Endothelial cell (in vitro differentiated cells): ENCODE measurements around the gene BEND7. TPM values are rescaled to one million over a fixed set of nuclear protein-coding genes. Genes with fewer than 3 reads are reported as not detected.

Experiments
- DNase-seq: peaks from one replicate; pipeline ENCODE4 v3.0.0; 2021; ENCODE audit warnings: low spot score
- H3K27ac Mint-ChIP-seq: one replicate; pipeline ENCODE4 v1.8.0; 2021; ENCODE audit warnings: mixed read lengths, inconsistent platforms; ENCODE audit not compliant: unreplicated experiment
- H3K27me3 Mint-ChIP-seq: one replicate; pipeline ENCODE4 v1.8.0; 2021; ENCODE audit warnings: mild to moderate bottlenecking, moderate library complexity, mixed read lengths, inconsistent platforms; ENCODE audit not compliant: unreplicated experiment
- H3K36me3 Mint-ChIP-seq: one replicate; pipeline ENCODE4 v1.8.0; 2021; ENCODE audit warnings: mild to moderate bottlenecking, low read depth, mixed read lengths, inconsistent platforms; ENCODE audit not compliant: unreplicated experiment
- H3K4me1 Mint-ChIP-seq: one replicate; pipeline ENCODE4 v1.8.0; 2021; ENCODE audit warnings: mild to moderate bottlenecking, mixed read lengths, inconsistent platforms; ENCODE audit not compliant: unreplicated experiment
- H3K4me3 Mint-ChIP-seq: one replicate; pipeline ENCODE4 v1.8.0; 2021; ENCODE audit warnings: mild to moderate bottlenecking, mixed read lengths, inconsistent platforms; ENCODE audit not compliant: unreplicated experiment
- H3K9me3 Mint-ChIP-seq: one replicate; pipeline ENCODE4 v1.8.0; 2021; ENCODE audit warnings: mixed read lengths, inconsistent platforms; ENCODE audit not compliant: unreplicated experiment
- total RNA-seq: library from RNA; stranded (reverse); fragmentation: NEBNext Ultra II Directional; extraction: Animal tissue kit (Norgen Biotek cat#: 25700); gene quantifications from one replicate; pipeline ENCODE4 v1.2.1, GENCODE V29; 2021; ENCODE audit not compliant: unreplicated experiment
- TF ChIP-seq, protein P1 (sequence below): fragments of 200-600 bp; sonication (generic); IDR thresholded peaks from one replicate; pipeline ENCODE4 v1.5.0; 2021; ENCODE audit warnings: antibody characterized with exemption; ENCODE audit not compliant: unreplicated experiment

BEND7 gene
- total RNA-seq, 1 donor from 2014 or later, result 53.3 TPM

DNA sequence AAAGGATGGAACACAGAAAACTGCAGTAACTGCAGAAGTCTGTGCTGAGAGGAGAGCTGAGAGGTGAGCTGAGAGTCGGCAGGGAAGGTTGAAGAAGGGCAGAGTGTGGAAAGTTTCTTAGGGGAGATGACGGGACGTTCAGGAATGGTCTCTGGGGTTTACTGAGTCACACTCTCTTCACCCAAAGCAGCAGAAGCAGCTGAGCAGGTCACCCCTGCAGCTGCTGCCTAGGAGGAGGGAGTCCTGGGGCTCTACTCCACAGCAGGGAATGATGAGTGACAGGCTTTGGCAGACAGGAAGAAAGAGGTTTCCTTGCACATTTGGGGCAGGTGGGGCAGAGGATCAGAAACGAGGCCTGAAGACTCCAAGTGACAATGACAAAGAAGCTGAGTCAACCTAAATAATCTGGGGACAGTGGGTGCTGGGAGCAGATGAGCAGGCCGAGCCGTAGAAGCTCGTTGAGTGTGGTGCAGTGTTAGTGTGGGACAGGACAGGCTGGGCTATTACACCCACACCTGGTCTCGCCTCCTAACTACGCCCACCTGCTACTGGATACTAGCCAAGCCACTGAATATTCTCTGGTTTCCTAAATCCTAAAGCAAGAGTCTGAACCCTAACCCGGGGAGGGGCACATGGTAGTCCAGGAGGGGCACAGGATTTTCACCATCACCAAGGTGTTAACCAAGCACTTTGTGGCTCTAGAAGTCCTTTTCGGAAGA, 24.9 kb downstream of the BEND7 start:
- peak overlapping the region; percentile 9 for H3K27ac Mint-ChIP-seq
- H3K9me3 Mint-ChIP-seq, result no peaks in the 10 kb centered on the region
- H3K4me3 Mint-ChIP-seq, result no peak overlapping the region

DNA sequence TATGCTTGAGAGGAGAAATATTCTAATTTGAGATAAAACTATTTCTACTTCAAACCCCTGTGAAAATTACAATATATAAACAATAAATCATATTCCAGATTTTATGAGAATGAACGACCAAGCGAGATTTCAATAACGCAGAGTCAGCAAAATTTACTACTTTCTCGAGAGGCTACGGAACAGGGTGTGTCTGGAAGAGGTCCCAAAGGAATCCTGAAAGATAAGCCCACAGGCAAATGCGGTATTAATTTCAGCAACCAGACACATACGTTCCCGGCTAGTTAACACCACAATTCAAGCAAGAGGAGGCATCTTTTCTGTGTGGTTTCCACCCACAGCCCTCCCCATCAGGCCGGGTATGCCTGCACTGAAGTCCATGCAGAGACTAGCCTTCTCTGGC, 26.4 kb downstream of the BEND7 start:
- no peak overlapping the region for H3K27ac Mint-ChIP-seq
- H3K4me1 Mint-ChIP-seq, result peaks cover 26% of the 10 kb centered on the region
- TF ChIP-seq, protein P1, sequence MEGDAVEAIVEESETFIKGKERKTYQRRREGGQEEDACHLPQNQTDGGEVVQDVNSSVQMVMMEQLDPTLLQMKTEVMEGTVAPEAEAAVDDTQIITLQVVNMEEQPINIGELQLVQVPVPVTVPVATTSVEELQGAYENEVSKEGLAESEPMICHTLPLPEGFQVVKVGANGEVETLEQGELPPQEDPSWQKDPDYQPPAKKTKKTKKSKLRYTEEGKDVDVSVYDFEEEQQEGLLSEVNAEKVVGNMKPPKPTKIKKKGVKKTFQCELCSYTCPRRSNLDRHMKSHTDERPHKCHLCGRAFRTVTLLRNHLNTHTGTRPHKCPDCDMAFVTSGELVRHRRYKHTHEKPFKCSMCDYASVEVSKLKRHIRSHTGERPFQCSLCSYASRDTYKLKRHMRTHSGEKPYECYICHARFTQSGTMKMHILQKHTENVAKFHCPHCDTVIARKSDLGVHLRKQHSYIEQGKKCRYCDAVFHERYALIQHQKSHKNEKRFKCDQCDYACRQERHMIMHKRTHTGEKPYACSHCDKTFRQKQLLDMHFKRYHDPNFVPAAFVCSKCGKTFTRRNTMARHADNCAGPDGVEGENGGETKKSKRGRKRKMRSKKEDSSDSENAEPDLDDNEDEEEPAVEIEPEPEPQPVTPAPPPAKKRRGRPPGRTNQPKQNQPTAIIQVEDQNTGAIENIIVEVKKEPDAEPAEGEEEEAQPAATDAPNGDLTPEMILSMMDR, result no peak
- DNase-seq, result no peak
- H3K36me3 Mint-ChIP-seq, result peaks cover 18% of the 10 kb centered on the region
- no peak overlapping the region for H3K4me3 Mint-ChIP-seq
- H3K27me3 Mint-ChIP-seq, result peaks cover 1% of the 10 kb centered on the region
- no peaks in the 10 kb centered on the region for H3K9me3 Mint-ChIP-seq

More for the DNA sequence above, 24.9 kb downstream of the BEND7 start:
- TF ChIP-seq, protein P1, result no peak
- peaks cover 26% of the 10 kb centered on the region for H3K4me1 Mint-ChIP-seq
- DNase-seq, result no peak
- H3K36me3 Mint-ChIP-seq, result peaks cover 18% of the 10 kb centered on the region
- H3K27me3 Mint-ChIP-seq, result peaks cover 1% of the 10 kb centered on the region

DNA sequence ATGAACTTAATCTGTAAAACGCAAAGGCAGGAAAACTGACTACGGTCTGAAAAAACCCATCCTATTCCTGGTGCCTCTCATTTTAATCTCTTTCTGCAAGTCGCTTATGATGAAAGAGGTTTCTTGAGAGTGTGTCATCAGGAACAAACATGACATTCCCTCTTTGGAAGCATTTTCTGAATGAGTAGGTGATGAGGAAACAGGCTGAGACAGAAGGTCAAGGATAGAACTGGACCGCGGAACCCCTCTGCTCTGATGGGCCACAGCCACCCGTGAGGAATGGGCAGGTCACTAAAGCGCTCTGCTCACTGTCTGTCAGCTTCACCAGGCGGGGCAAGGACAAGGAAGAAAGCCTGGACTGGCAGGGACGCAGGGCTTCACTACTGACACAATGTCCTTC, 28.6 kb downstream of the BEND7 start:
- peaks cover 25% of the 10 kb centered on the region for H3K36me3 Mint-ChIP-seq
- H3K27ac Mint-ChIP-seq, result no peak overlapping the region
- H3K27me3 Mint-ChIP-seq, result peaks cover 2% of the 10 kb centered on the region
- no peaks in the 10 kb centered on the region for H3K9me3 Mint-ChIP-seq
- H3K4me3 Mint-ChIP-seq, result no peak overlapping the region
- peaks cover 23% of the 10 kb centered on the region for H3K4me1 Mint-ChIP-seq
- no peak for DNase-seq
- TF ChIP-seq, protein P1, result no peak

DNA sequence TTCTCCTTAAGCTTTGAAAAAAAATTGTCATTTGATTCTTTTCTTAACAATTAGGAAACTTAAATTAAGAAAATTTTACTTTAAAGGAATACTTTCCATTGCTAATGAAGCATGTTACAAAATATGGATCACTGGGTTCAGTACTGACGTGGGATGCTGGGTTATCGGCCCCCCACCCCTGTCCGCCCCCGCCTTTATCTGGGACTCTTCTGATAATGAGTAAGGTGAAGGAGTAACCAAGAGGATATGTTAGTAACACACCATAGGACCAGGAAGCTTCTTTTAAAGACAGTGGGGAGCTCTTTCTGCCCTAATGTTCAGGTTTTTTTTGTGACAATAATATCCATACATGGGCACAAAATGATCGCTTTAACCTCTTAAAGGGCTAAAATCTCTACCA, 29.7 kb downstream of the BEND7 start:
- Mint-ChIP-seq H3K9me3 (no peaks in the 10 kb centered on the region), H3K36me3 (peaks cover 28% of the 10 kb centered on the region), H3K4me3 (no peak overlapping the region), H3K27ac (no peak overlapping the region), H3K27me3 (peaks cover 2% of the 10 kb centered on the region), H3K4me1 (peaks cover 15% of the 10 kb centered on the region)
- TF ChIP-seq, protein P1, result no peak
- DNase-seq, result no peak

DNA sequence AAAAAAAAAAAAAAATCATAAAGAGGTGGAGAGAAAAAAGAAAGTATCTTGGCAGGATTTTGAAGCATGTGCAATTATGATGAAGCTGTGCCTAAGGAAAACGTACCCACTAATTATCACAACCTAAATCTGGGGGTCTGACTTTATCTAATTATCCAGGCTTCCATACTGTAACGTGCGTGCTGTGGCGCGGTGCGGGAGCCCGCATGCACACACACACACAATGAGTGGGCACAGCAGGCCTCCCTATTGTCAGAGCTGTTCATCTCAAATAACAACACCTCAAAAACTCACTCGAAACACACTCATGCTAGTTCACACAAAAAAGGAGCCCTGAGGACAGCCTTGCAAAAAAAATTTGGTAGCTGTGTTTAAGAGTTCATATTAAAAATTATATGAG, 31.9 kb downstream of the BEND7 start:
- H3K27ac Mint-ChIP-seq, result no peak overlapping the region
- no peaks in the 10 kb centered on the region for H3K4me1 Mint-ChIP-seq
- TF ChIP-seq, protein P1, result no peak
- no peak for DNase-seq
- H3K36me3 Mint-ChIP-seq, result peaks cover 25% of the 10 kb centered on the region
- H3K9me3 Mint-ChIP-seq, result no peaks in the 10 kb centered on the region
- H3K4me3 Mint-ChIP-seq, result no peak overlapping the region
- peaks cover 2% of the 10 kb centered on the region for H3K27me3 Mint-ChIP-seq
